MCF 10A (cell line): ENCODE results near the gene TRPV5. TPM values are rescaled to one million over a fixed set of nuclear protein-coding genes. Genes with fewer than 3 reads are reported as not detected.

ENCODE experiments used
- BruUV-seq: library from RNA; stranded (reverse); fragments of 400-500 nt; replicated peaks from 2 replicates; lab custom pipeline; 2021; lab: Mats Ljungman, UMichigan
- CTCF ChIA-PET: fragments of 300-600 bp; sonication (Branson Sonifier 250); formaldehyde crosslinking; extraction: SDS; loops from one replicate; lab custom pipeline; 2021; ENCODE audit warnings: antibody characterized with exemption, inconsistent platforms; lab: Yijun Ruan, JAX
- POLR2A ChIA-PET: fragments of 300-600, 350-650 bp; sonication (Branson Sonifier 250); formaldehyde crosslinking; extraction: SDS; loops from one replicate; lab custom pipeline; 2020; ENCODE audit warnings: antibody characterized with exemption, inconsistent platforms; lab: Yijun Ruan, JAX
- DNase-seq: peaks from one replicate; pipeline ENCODE4 v3.0.0-alpha.2; 2018; ENCODE audit not compliant: unreplicated experiment
- H3K27ac Mint-ChIP-seq: one replicate; pipeline ENCODE4 v1.8.0; 2022; ENCODE audit warnings: mild to moderate bottlenecking, low read depth, mixed read lengths; ENCODE audit not compliant: unreplicated experiment
- H3K27me3 Mint-ChIP-seq: one replicate; pipeline ENCODE4 v1.8.0; 2022; ENCODE audit warnings: mixed read lengths; ENCODE audit not compliant: insufficient read depth, unreplicated experiment
- H3K36me3 Mint-ChIP-seq: one replicate; pipeline ENCODE4 v1.8.0; 2022; ENCODE audit warnings: mild to moderate bottlenecking, moderate library complexity, mixed read lengths; ENCODE audit not compliant: insufficient read depth, unreplicated experiment
- H3K4me1 Mint-ChIP-seq: one replicate; pipeline ENCODE4 v1.8.0; 2022; ENCODE audit warnings: mixed read lengths; ENCODE audit not compliant: insufficient read depth, unreplicated experiment
- H3K4me3 Mint-ChIP-seq: one replicate; pipeline ENCODE4 v1.8.0; 2022; ENCODE audit warnings: mild to moderate bottlenecking, moderate library complexity, mixed read lengths; ENCODE audit not compliant: unreplicated experiment
- H3K9me3 Mint-ChIP-seq: one replicate; pipeline ENCODE4 v1.8.0; 2022; ENCODE audit warnings: mixed read lengths; ENCODE audit not compliant: unreplicated experiment
- CTCF ChIP-seq: fragments of 200-600 bp; IDR thresholded peaks from one replicate; pipeline ENCODE4 v1.8.0; 2022; ENCODE audit warnings: antibody characterized with exemption, mild to moderate bottlenecking; ENCODE audit not compliant: unreplicated experiment
- intact Hi-C: fragments of 100-400 bp; cut with micrococcal nuclease; formaldehyde crosslinking; loops from 2 replicates; pipeline ENCODE4 v1.14.1; 2022
- total RNA-seq: library from RNA; stranded (reverse); gene quantifications from 2 replicates; pipeline ENCODE4 v1.2.3, GENCODE V29; 2022

TRPV5 gene
- total RNA-seq, 1 experiment from 2014 or later = not detected

- peaks cover 7% of the 10 kb centered on the region for H3K9me3 Mint-ChIP-seq
- ChIA-PET CTCF (no interaction called here), POLR2A (no interaction called here)
- TF ChIP-seq CTCF = no peak
- H3K4me3 Mint-ChIP-seq = no peak overlapping the region
- no peaks in the 10 kb centered on the region for H3K36me3 Mint-ChIP-seq
- H3K4me1 Mint-ChIP-seq = no peaks in the 10 kb centered on the region
- DNase-seq = no peak
- no TSS peak for BruUV-seq
- intact Hi-C loops = loop anchor here (10.0 kb wide), 2 partner anchors 115 to 325 kb away; no protein-coding TSS in a partner anchor
- H3K27ac Mint-ChIP-seq = no peak overlapping the region
- no peaks in the 10 kb centered on the region for H3K27me3 Mint-ChIP-seq
Observed at GRCh38 chr7:142889816-142890215, 43.7 kb downstream of the TRPV5 start.

DNA sequence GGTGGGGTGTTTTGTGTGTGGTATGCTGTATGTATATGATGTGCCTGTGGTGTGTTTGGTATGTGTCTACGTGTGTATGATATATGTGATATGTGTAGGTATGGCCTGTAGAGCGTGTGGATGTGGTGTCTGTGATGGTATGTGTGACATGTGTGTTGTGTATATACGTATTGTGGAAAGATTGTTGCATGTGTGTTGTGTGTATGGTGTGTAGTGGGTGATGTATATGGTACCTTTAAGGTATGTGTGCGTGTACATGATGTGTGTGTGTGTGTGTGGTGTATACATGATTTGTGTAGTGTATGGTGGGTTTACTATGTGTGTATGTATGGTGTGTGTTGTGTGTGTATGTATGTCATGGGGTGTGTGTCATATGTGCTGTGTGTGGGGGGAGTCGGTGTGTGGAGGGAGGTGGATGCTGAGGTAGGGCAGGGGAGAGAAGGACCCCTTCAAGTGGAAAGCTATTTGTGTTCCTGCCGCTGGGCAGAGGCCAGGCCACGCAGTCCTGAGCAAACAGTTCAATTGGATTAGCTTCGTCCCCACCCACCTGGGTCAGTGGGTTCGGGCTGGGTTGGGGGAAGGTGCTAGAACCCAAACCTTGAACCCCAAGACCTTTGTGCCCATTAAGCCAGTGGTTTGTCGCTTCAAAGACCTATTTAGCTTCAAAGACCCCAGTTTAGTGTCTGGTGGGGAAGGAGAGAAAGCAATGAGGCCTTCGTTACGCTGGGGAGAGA, 46.1 kb downstream of the TRPV5 start:
- DNase-seq = no peak
- POLR2A ChIA-PET = interaction anchor here (0.5 kb wide), 1 partner anchor 321 kb away, joined by 4 read pairs; no protein-coding TSS in a partner anchor
- intact Hi-C loops = loop anchor here (10.0 kb wide), 2 partner anchors 117 to 327 kb away; no protein-coding TSS in a partner anchor
- CTCF ChIA-PET = interaction anchor here (0.5 to 1.9 kb wide), 9 partner anchors 8 to 327 kb away, joined by 3 to 16 read pairs (median 4); no protein-coding TSS in a partner anchor
- Mint-ChIP-seq H3K27me3 (peaks cover 11% of the 10 kb centered on the region), H3K4me1 (no peaks in the 10 kb centered on the region), H3K36me3 (no peaks in the 10 kb centered on the region), H3K4me3 (no peak overlapping the region), H3K9me3 (peaks cover 7% of the 10 kb centered on the region), H3K27ac (no peak overlapping the region)
- no peak for TF ChIP-seq CTCF
- BruUV-seq = no TSS peak

DNA sequence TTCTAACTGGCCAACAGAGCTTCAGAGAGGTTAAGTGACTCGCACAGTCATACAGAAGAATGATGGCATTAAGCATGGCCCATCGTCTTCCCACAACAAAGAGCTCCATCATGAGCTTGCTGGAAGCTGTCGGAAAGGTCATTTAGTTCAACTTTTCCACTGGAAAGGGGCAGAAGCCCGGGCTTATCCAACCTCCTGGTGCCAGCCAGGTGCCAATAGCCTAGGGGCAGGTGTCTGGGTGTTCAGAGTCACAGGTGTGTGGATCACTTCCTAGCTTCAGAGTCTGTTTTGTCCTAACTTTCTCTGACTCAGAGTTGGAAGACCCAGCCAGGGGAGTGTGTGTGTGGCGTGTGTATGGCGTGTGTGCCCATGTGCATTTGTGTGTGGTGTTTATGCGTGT, 46.7 kb downstream of the TRPV5 start:
- no peak overlapping the region for H3K27ac Mint-ChIP-seq
- POLR2A ChIA-PET = interaction anchor here (0.5 to 1.5 kb wide), 4 partner anchors 33 to 618 kb away, joined by 3 to 4 read pairs (median 3); no protein-coding TSS in a partner anchor
- no peaks in the 10 kb centered on the region for H3K4me1 Mint-ChIP-seq
- CTCF ChIA-PET = interaction anchor here (0.7 to 1.9 kb wide), 9 partner anchors 14 to 328 kb away, joined by 3 to 16 read pairs (median 4); no protein-coding TSS in a partner anchor
- peak; percentile 73 for DNase-seq
- no peak for TF ChIP-seq CTCF
- intact Hi-C loops = loop anchor here (10.0 kb wide), 2 partner anchors 118 to 328 kb away; no protein-coding TSS in a partner anchor
- no TSS peak for BruUV-seq
- H3K36me3 Mint-ChIP-seq = no peaks in the 10 kb centered on the region
- peaks cover 17% of the 10 kb centered on the region for H3K27me3 Mint-ChIP-seq
- no peak overlapping the region for H3K4me3 Mint-ChIP-seq
- H3K9me3 Mint-ChIP-seq = peaks cover 7% of the 10 kb centered on the region
